Stimulated activated CD4-positive, alpha-beta T cell treated with anti-CD3 and anti-CD28 coated beads, Interleukin-12 subunit alpha, Interleukin-12 subunit beta, amount 100 ng/mL, for 4 hours (primary cell): ENCODE measurements around the gene NUPR1.
"Not testable (repeated sequence)": the region's sequence is repeated elsewhere in the genome, so short reads cannot be mapped to it uniquely, and the experiment has no call there.

Source experiments
- DNase-seq: peaks from one replicate; pipeline ENCODE4 v3.0.0-alpha.2; 2020

The NUPR1 gene

GRCh38 chr16:28554634-28555423, 16.1 kb upstream of the NUPR1 start:
- DNase-seq: no peak

GRCh38 chr16:28553776-28554633, 15.2 kb upstream of the NUPR1 start, which contains the start of gene SGF29:
SGF29 (plus strand) TSS chr16:28553920; CDS start chr16:28581070, 27,150 bp downstream.
- DNase-seq: peak; percentile 88

- no peak for DNase-seq
Observed at GRCh38 chr16:28549301-28549899, 10.6 kb upstream of the NUPR1 start.

- DNase-seq: no peak
Observed at GRCh38 chr16:28548306-28548802, 9.6 kb upstream of the NUPR1 start.

DNA sequence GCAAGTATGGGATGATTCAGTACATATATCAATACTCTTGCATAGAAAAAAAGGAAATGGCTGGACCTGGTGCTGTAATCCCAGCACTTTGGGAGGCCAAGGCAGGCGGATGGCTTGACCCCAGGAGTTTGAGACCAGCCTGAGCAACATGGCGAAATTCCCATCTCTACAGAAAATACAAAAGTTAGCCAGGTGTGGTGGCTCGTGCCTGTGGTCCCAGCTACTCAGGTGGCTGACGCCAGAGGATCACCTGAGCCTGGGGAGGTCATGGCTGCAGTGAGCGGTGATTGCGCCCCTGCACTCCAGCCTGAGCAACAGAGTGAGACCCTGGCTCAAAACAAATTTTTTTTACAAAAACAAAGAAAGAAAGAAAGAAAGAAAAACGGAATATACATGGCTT, 7.9 kb upstream of the NUPR1 start:
- DNase-seq: no peak

GRCh38 chr16:28545964-28546363, 7.2 kb upstream of the NUPR1 start:
- not testable (repeated sequence) for DNase-seq

GRCh38 chr16:28544998-28545397, 6.2 kb upstream of the NUPR1 start:
- DNase-seq: no peak

DNA sequence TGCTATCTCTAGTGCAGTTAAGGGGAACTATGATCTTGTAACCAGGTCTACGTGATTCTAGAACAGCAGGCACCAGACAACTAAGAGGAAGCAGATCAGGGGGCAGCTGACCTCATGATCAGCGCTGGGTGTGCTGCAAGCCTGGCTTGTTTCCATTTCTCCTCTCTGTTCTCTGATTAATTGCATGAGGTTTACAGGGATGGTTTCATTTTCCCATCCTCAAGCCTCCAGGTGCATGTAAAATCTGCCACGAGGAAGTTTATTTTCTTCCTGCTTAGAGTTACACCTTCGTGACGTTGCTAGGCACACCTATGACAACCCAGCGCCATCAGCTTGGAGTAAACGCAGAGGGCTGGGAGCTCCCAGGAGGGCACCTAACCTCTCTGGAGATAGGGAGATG, 4.3 kb upstream of the NUPR1 start:
- no peak for DNase-seq

DNA sequence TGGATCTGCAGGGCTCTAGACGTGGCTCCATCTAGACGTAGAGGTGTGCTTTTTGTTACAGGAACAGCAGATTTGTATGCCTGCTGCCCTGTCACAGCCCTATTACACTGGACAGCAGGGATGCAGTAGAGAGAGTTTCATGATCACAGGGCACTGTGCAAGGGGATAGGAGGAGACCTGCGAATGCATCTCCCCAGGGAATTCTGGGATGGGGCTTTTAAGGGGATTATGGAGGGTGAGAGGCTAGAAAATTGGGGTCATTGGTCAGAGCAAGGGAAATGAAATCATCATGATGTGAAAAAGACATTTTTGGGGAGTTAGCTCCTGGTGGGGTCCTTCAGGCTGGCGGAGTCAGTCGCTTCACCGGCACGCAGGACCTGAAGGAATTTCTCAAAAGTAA, 3.9 kb upstream of the NUPR1 start:
- DNase-seq: no peak

DNA sequence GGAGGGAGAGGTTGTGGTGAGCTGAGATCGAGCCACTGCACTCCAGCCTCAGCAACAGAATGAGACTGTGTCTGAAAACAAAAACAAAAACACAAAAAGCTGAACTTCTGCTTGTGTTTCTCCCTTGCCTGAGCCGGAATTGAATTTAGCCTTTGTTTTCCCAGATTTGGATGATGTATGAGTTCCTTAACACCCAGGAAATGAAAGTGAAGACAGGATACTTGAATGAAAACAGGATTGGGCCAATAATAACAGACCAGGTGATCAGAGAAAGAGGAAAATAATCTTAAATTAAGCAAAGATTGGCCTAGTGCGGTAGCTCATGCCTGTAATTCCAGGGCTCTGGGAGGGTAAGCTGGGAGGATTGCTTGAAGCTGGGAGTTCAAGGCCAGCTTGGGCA, 1.6 kb upstream of the NUPR1 start:
- no peak for DNase-seq

DNA sequence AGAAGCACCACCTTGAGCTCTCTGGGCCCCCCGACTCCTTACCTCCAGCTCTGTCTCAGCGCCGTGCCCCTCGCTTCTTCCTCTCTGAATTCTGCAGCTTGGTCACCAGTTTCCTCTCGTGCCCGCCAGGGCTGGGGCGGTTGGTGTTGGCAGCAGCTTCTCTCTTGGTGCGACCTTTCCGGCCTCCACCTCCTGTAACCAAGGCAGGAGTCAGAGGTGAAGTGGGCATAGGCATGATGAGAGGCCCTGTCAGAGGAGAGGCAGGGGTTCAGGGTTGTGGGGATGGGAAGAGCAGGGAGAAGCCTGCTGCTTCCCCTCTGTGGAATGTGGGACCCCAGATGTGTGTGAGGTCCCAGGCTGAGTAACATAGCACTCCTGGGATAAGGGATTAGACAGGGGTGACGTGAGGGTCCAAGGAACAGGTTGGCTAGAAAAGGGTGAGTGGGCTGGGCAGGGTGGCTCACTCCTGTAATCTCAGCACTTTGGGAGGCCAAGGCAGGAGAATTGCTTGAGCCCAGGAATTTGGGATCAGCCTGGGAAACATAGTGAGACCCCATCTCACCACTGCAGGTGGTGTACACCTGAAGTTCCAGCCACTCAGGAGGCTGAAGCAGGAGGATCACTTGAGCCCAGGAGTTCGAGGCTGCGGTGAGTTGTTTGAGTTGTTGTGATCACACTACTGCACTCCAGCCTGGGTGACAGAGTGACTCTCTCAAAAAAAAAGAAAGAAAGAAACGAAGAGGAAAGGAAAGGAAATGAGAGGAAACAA, 626 bp downstream of the NUPR1 start:
- DNase-seq: no peak

- no peak for DNase-seq
Observed at GRCh38 chr16:28537076-28537475, 1.7 kb downstream of the NUPR1 start.

GRCh38 chr16:28534542-28535373, 4.0 kb downstream of the NUPR1 start:
- DNase-seq: no peak

- no peak for DNase-seq
Observed at GRCh38 chr16:28532940-28533647, 5.7 kb downstream of the NUPR1 start.

GRCh38 chr16:28531777-28532744, 6.7 kb downstream of the NUPR1 start:
- DNase-seq: no peak

- no peak for DNase-seq
Observed at GRCh38 chr16:28529124-28529523, 9.7 kb downstream of the NUPR1 start.

DNA sequence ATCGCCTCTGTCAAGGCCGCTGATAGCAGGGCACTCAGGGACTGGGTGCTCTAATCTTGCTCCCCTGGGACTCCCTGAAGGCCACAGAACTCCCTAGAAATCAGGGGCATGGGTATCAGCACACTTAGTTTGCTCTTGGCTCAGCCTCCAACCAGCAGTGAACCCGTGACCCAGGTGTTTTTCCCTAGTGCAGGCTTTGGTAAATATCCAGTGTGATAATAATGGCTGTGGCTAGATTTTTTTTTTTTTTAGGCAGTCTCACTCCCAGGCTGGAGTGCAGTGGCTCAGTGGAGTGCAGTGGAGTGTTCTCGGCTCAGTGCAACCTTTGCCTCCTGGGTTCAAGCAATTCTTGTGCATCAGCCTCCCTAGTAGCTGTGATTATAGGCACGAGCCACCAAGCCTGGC, 10.3 kb downstream of the NUPR1 start:
- DNase-seq: no peak

- no peak for DNase-seq
Observed at GRCh38 chr16:28527985-28528384, 10.8 kb downstream of the NUPR1 start.

DNA sequence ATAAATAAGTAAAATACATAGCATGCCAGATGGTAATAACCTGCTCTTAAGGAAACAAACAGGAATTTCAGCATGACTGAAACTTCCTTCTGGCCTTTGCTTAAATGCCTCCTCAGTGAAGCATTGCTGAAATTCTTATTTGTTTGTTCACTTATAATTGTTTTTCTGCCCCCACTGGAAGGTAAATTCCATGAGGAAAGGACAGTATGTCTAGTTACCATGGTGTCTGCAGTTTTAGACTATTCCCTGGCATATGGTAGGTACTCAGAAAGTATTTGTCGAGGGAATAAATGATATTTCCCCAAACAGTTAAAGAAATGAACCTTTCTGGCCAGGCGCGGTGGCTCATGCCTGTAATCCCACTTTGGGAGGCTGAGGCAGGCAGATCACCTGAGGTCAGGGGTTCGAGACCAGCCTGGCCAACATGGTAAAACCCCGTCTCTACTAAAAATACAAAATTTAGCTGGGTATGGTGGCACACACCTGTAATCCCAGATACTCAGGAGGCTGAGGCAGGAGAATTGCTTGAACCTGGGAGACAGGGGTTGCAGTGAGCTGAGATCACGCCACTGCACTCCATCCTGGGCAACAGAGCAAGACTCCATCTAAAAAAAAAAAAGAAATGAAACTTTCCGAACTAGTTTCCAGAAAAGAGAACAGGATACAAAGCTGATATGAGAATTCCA, 11.5 kb downstream of the NUPR1 start:
- DNase-seq: not testable (repeated sequence)
